ENCODE data around the gene ANKS1B.

Gene ANKS1B

DNA sequence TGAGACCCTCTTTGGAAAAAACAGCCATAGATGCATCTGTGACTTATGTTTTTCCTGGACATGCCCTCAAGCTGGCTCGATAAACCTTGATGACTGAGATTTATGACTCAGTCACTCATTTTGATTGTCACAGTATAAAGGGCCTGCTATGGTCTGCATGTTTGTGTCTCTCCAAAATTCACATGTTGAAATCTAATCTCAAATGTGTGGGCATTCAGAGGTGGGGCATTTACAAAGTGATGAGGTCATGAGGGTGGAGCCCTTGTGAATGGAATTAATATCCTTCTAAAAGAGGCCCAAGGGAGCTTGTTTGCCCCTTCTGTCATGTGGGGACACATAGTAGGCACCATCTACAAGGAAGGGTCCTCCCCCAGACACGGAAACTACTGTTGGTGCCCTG lies 966.8 kb downstream of the ANKS1B start:
- DNase-seq (ENCODE audit: low spot score): no peak
- H3K27ac ChIP-seq: no peak overlapping the region
- TF ChIP-seq, protein P1, sequence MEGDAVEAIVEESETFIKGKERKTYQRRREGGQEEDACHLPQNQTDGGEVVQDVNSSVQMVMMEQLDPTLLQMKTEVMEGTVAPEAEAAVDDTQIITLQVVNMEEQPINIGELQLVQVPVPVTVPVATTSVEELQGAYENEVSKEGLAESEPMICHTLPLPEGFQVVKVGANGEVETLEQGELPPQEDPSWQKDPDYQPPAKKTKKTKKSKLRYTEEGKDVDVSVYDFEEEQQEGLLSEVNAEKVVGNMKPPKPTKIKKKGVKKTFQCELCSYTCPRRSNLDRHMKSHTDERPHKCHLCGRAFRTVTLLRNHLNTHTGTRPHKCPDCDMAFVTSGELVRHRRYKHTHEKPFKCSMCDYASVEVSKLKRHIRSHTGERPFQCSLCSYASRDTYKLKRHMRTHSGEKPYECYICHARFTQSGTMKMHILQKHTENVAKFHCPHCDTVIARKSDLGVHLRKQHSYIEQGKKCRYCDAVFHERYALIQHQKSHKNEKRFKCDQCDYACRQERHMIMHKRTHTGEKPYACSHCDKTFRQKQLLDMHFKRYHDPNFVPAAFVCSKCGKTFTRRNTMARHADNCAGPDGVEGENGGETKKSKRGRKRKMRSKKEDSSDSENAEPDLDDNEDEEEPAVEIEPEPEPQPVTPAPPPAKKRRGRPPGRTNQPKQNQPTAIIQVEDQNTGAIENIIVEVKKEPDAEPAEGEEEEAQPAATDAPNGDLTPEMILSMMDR (conservative IDR thresholded peaks at IDR 0.05; ENCODE audit: low read depth): no peak
- ChIA-PET POLR2A (ENCODE audit: low non-redundant PET) (no interaction called here), CTCF (no interaction called here)

DNA sequence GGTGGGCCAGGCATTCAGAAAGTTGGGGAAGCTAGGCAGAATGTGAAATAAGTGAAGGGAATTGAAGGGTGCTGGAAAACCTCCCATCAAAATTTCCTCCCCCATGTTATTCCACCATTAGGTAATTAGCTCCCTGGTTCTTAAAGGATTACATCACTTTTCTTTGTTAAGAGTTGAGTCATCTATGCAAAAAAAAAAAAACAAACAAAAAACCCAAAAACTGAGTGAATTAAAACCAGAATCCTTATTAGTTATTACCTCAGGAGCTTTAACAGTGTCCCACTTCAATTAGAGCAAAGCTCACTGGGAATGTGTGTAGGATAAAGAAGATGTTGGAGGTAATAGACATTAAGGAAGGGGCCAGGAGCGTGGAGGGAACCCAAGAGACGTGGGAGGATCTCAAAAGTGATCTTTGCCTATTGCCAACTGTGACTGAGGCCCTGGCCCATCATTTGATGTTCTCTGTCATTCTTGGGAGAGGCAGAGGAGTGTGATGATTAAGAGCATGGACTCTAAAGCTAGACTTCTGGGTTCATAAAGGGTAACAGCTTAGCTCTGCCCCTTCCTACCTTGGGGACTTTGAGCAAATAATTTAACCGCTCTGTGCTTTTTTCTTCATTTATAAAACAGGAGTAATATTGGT lies 975.0 kb downstream of the ANKS1B start:
- H3K27ac ChIP-seq: no peak overlapping the region
- POLR2A ChIA-PET (ENCODE audit: low non-redundant PET): interaction anchor here (0.6 kb wide), 1 partner anchor 82 kb away, joined by 3 read pairs; no protein-coding TSS in a partner anchor
- TF ChIP-seq, protein P1 (conservative IDR thresholded peaks at IDR 0.05; ENCODE audit: low read depth): no peak
- no peak for DNase-seq (ENCODE audit: low spot score)
- CTCF ChIA-PET: interaction anchor here (0.6 kb wide), 2 partner anchors 12 to 1485 kb away, joined by 3 to 4 read pairs; no protein-coding TSS in a partner anchor

DNA sequence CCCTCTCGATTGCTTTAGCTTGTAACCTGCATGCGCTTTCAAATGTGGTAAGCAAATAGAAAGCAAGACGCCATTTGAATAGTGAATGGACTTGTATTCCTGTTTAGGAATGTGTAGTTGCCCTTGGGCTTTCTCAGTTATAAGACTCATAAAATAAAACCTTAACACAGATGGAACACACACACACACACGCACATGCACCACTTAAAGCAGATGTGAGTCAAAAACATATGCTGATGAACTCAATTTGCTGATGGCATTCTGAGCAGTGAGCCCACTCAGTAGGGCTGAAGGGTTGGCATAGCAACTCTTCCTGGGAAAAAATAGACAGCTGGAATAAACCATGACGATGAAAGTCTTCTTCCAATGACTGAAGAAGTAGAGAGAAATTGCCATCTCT lies 979.1 kb downstream of the ANKS1B start:
- DNase-seq (ENCODE audit: low spot score): no peak
- POLR2A ChIA-PET (ENCODE audit: low non-redundant PET): no interaction called here
- TF ChIP-seq, protein P1 (conservative IDR thresholded peaks at IDR 0.05; ENCODE audit: low read depth): no peak
- CTCF ChIA-PET: no interaction called here
- no peak overlapping the region for H3K27ac ChIP-seq

DNA sequence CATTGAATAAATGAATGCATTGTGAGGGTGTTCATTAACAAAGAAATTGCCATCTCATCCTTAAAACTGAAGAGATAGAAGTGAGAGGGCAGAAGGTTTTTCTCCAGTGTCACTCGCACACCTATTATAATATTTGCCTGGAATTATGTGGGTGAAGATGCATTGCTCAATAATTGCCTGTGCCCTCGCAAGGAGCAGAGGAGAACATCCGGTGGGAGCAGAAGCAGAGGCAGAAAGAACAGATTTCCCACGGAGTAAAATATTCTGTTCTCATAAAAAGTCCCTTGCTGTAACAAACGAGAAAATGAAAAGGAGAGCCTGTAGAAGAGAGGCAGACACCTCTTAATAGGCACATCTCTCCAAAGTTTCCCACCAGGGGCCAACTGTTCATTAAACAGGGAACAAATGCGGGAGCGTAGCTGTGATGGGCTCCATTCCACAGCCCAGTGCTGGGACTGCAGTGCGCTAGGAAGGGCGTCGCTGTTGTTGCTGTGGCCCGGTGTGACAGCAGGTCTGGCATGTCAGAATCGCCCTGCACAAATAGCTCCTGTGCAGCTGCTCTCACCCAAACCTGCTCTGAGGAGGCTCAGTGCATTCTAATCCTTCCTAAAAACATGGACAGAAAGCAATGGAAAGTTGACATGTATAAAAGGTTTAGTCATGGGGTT lies 979.8 kb downstream of the ANKS1B start:
- no peak for DNase-seq (ENCODE audit: low spot score)
- no peak overlapping the region for H3K27ac ChIP-seq
- ChIA-PET POLR2A (ENCODE audit: low non-redundant PET) (no interaction called here), CTCF (no interaction called here)
- TF ChIP-seq, protein P1 (conservative IDR thresholded peaks at IDR 0.05; ENCODE audit: low read depth): no peak

DNA sequence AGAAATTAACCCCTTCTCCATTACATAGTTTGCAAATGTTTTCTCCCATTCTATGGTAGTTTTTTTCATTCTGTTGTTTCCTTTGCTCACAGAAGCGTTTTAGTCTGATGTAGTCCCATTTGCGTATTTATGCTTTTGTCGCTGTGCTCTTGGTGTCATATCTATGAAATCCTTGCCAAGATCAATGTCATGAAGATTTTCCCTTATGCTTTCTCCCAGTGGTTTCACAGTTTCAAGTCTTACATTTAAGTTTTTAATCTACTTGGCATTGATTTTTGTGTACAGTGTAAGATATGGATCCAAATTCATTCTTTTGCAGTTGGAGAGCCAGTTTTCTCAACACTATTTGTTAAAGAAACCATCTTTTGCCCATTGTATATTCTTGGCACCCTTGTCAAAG lies 982.0 kb downstream of the ANKS1B start:
- H3K27ac ChIP-seq: no peak overlapping the region
- ChIA-PET CTCF (no interaction called here), POLR2A (ENCODE audit: low non-redundant PET) (no interaction called here)
- DNase-seq (ENCODE audit: low spot score): no peak
- TF ChIP-seq, protein P1 (conservative IDR thresholded peaks at IDR 0.05; ENCODE audit: low read depth): no peak

DNA sequence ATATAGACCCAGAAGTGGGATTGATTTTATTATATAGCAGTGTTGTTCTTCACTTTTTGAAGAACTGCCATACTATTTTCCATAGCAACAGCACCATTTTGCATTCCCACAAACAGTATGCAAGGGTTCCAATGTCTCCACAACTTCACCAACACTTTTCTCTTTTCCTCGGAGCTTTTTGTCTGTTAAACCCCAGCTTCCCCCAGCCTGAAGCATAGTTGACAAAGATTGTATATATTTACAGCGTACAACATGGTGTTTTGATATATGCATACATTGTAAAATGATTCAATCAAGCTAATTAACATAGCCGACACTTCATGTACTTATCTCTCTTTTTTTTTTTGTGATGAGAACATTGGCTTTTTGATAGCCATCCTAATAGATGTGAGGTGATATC lies 982.6 kb downstream of the ANKS1B start:
- ChIA-PET CTCF (no interaction called here), POLR2A (ENCODE audit: low non-redundant PET) (no interaction called here)
- no peak for DNase-seq (ENCODE audit: low spot score)
- H3K27ac ChIP-seq: no peak overlapping the region
- TF ChIP-seq, protein P1 (conservative IDR thresholded peaks at IDR 0.05; ENCODE audit: low read depth): no peak
